ENCODE results near the gene BEAN1.
A peak's percentile ranks its signal among the peaks of the same experiment; 100 is the strongest.
"Not testable (repeated sequence)": the region's sequence is repeated elsewhere in the genome, so short reads cannot be mapped to it uniquely, and the experiment has no call there.

The BEAN1 gene

GRCh38 chr16:66508914-66509496 lies 81.9 kb downstream of the BEAN1 start:
- no peak for DNase-seq (ENCODE audit: low read depth in 2 of 2)

- no peak for DNase-seq (ENCODE audit: low read depth in 2 of 2)
Measured at GRCh38 chr16:66509576-66509975, 82.5 kb downstream of the BEAN1 start.

GRCh38 chr16:66510298-66510697 lies 83.2 kb downstream of the BEAN1 start:
- DNase-seq (ENCODE audit: low read depth in 2 of 2) = no peak

GRCh38 chr16:66510711-66511601 lies 83.9 kb downstream of the BEAN1 start:
- DNase-seq (ENCODE audit: low read depth in 2 of 2) = no peak

GRCh38 chr16:66511602-66512271 lies 84.6 kb downstream of the BEAN1 start:
- DNase-seq (ENCODE audit: low read depth in 2 of 2) = no peak

GRCh38 chr16:66512272-66513110 lies 85.4 kb downstream of the BEAN1 start:
- DNase-seq (ENCODE audit: low read depth in 2 of 2) = no peak

- no peak for DNase-seq (ENCODE audit: low read depth in 2 of 2)
Measured at GRCh38 chr16:66513111-66513723, 86.1 kb downstream of the BEAN1 start.

GRCh38 chr16:66514391-66514790 lies 87.3 kb downstream of the BEAN1 start:
- not testable (repeated sequence) for DNase-seq (ENCODE audit: low read depth in 2 of 2)

GRCh38 chr16:66514980-66515595 lies 88.0 kb downstream of the BEAN1 start:
- DNase-seq (ENCODE audit: low read depth in 2 of 2) = not testable (repeated sequence)

GRCh38 chr16:66515596-66516508 lies 88.8 kb downstream of the BEAN1 start:
- DNase-seq (ENCODE audit: low read depth in 2 of 2) = no peak

- DNase-seq (ENCODE audit: low read depth in 2 of 2) = no peak
Measured at GRCh38 chr16:66516509-66516807, 89.4 kb downstream of the BEAN1 start.

- peak; percentile 61 to 73 for DNase-seq (ENCODE audit: low read depth in 2 of 2)
Measured at GRCh38 chr16:66516808-66517585, 89.9 kb downstream of the BEAN1 start.

- DNase-seq (ENCODE audit: low read depth in 2 of 2) = no peak
Measured at GRCh38 chr16:66517586-66518263, 90.6 kb downstream of the BEAN1 start.

GRCh38 chr16:66519482-66520373 lies 92.6 kb downstream of the BEAN1 start:
- DNase-seq (ENCODE audit: low read depth in 2 of 2) = no peak

GRCh38 chr16:66520406-66521170 lies 93.5 kb downstream of the BEAN1 start:
- DNase-seq (ENCODE audit: low read depth in 2 of 2) = no peak

- DNase-seq (ENCODE audit: low read depth in 2 of 2) = no peak
Measured at GRCh38 chr16:66521252-66521713, 94.2 kb downstream of the BEAN1 start.
